ENCODE results near the gene ATF6.

- TF ChIP-seq CTCF (conservative IDR thresholded peaks at IDR 0.05) (no peak), ZFX (IDR thresholded peaks at IDR 0.05) (no peak)
Observed at GRCh38 chr1:161824618-161825017, 58.5 kb downstream of the ATF6 start.

All from C4-2B (cell line).